GM19025 (cell line): ENCODE measurements around the gene HELZ2.
"Not testable (repeated sequence)": the region's sequence is repeated elsewhere in the genome, so short reads cannot be mapped to it uniquely, and the experiment has no call there.

Experiments used
- ATAC-seq: cut with Tn5 transposase; IDR thresholded peaks from one replicate; pipeline ENCODE4 v1.9.1; 2021; ENCODE audit warnings: mild to moderate bottlenecking, low read depth, moderate library complexity; ENCODE audit not compliant: unreplicated experiment

HELZ2 gene

DNA sequence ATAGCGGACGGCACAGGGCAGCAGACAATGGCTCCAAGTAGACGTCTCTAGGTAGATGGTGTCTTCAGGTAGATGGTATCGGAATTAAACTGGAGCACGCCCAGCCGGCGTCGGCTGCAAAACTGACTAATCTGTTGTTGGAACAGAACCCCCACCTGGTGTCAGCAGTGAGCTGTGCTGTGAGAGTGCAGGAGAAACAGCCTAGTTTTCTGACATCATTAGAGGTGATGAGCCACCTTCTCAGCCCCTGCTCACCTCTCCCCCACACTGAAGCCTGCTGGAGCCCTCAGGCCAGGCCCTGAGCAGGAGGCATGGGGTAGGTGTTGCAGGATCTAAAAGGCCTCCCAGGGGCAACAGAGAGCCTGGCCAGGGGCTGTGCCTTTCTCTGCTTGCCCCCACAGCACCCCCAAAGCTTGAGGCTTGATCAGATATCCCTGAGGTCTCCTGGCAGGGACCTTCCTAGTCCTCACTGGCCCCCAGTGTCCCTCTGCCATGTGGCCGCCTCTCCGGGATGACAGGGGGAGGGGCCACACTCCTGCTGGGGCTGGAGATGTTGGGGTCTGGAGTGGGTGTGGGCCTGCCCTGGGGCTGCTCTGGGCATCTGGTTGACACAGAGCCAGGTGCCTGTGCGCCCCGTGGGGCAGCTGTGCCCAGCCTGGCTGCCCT lies 6.9 kb upstream of the HELZ2 start:
- no peak for ATAC-seq

DNA sequence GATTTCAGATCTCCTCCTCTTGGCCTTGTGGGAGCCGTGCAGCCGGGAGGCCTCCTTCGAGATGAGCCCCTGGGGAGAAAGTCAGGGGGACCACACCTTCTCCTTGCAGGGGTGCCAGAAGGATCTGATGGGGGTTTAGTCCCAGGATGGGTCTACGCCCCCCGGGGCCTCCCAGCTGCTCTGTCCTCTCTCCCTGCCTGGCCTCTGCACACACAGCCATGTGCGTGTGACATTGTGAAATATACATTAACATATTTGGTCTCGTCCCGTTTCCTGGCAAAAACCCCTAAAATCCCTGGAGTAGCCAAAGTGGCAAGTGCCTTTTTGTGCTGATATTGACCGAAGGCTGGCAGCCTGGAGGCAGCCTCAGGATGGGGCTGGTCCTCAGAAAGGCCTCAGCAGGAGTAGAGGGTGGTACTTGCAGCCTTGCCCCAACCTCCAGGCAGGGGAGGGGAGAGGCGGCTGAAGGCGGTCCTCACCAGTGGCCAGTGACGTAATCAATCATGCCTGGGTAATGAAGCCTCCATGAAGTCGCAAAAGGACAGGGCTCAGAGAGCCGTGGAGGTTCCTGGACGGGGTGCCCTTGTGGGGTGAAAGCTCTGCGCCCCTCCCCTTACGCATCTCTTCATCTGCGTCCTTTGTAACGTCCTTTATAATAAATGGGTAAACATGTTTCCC lies 5.1 kb upstream of the HELZ2 start:
- no peak for ATAC-seq

DNA sequence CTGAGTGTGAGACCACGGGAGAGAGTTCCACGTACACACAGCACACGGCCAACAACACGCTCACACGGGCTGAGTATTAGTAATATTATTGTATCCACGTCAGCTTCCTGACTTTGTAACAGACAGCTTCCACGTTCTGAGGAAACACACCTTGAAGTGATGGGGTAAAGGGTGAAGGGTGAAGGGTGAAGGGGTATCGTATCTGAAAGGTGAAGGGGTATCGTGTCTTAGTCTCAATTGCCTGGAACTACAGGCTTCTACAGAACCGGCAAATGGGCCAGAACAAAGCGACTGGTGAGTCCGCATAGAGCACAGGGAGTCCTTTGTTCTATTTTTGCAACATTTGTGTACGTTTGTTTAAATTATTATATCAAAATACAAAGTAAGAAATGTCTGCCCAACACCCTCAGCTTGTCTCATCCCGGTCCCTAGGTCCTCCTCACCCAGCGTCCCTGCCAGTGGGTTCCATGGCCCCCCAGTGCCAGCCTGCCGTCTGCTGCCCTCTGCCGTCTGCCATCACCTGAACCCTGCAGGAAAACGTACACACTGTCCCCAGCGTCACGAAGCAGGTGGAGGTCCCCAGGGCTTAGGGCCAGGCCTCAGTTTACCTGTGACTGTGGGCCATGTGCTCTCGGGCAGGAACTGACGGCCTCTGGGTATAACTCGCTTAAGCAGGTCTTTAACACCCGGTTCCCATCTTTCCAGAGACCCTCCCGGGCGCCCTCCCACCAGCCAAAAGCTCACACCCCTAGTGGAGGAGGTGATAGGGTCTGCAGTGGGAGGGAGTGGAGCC lies 4.4 kb upstream of the HELZ2 start:
- ATAC-seq, result no peak

DNA sequence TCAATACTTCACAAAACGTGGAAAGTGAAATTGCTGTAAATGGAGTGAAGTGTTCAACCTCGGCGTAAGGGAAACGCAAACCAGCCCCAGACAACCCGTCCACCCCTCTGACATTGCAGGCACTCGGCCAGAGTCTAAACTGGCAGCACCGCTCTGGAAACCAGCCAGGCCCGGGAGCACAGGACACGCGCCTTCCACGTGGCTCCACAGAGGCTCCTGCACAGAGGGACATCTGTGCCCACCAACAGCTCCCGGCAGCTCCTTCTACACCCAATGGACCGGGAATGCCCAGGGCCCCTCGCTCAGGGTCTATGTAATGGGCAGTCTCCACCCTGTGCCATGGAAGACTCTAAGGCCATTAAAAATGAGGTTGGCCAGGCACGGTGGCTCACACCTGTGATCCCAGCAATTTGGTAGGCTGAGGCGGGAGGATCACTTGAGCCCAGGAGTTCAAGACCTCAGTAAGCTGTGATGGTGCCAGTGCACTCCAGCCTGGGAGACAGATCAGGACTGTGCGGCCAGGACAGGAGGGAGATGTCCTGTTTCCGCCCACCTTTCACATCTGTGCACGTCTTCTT lies 3.4 kb upstream of the HELZ2 start:
- no peak for ATAC-seq

DNA sequence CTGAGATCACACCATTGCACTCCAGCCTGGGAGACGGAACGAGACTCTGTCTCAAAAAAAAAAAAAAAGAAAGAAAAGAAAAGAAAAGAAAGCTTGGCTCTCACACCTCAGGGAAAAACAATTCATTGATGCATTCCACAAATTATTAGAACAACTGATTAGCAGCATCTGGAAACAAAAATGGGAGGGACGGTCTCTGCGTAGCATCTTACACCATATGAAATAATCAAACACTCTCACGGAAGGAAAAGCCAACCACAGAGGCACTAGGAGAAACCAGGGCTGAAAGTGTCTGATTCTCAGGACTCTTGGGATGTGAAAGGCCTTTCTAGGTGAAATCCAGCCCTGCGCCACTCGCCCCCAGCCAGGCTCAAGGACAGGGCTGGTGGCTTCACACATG lies 2.3 kb upstream of the HELZ2 start:
- no peak for ATAC-seq

DNA sequence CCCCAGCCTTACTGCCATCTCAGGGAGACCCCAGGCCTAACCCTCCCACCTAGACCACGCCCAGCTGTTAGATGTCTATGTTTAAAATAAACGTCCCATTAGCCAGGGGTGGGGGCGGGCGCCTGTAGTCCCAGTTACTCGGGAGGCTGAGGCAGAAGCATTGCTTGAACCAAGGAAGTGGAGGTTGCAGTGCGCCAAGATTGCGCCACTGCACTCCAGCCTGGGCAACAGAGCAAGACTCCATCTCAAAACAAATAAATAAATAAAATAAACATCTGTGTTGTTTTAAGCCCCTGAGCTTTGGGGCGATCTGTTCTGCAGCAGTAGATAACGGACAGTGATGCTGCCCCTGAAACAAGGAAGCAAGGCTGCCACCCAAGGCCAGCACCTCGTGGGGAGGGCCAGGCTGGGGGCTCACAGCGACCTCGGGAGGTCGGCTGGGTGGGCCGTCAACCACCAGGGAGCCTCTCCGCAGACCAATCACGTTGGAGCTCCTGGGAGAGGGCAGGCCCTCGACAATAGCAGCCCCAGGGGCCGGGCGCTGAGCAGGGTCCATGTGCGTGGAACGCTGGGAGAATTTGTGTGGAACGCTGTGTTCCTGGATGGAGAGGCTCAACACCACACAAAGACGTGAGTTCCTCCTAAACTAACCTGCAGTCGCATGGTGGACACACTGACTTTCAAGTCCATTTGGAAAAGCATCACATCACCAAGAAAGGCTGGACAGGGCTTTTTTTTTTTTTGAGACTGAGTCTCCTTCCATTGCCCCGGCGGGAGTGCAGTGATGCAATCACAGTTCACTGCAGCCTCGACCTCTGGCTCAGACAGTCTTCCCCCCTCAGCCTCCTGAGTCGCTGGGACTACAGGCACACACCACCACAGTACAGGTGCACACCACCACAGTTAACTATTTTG lies 1.0 kb upstream of the HELZ2 start:
- ATAC-seq, result no peak

DNA sequence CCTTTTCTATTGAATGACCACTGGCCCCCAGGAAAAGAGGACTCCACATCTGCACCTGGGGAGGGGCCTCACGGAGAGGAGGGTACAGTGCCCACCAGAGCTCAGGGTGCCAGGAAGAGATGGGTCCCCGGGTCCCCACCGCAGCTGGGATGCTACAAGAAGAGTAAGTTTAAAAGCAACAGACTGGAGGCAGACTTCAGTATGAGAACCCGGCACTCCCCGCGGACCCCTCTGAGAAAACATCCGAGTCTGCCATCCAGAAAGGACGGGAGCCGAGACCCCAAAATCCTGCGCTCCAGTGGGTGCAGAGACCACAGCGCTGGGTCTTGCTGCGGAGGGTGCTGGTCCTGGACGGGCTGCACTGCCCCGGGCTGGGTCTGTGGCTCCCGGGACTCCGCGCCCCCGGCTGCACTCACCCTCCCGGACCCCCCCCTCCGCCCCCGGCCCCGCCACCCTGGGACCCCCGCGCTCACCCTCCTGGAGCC lies 350 bp downstream of the HELZ2 start:
- no peak for ATAC-seq

DNA sequence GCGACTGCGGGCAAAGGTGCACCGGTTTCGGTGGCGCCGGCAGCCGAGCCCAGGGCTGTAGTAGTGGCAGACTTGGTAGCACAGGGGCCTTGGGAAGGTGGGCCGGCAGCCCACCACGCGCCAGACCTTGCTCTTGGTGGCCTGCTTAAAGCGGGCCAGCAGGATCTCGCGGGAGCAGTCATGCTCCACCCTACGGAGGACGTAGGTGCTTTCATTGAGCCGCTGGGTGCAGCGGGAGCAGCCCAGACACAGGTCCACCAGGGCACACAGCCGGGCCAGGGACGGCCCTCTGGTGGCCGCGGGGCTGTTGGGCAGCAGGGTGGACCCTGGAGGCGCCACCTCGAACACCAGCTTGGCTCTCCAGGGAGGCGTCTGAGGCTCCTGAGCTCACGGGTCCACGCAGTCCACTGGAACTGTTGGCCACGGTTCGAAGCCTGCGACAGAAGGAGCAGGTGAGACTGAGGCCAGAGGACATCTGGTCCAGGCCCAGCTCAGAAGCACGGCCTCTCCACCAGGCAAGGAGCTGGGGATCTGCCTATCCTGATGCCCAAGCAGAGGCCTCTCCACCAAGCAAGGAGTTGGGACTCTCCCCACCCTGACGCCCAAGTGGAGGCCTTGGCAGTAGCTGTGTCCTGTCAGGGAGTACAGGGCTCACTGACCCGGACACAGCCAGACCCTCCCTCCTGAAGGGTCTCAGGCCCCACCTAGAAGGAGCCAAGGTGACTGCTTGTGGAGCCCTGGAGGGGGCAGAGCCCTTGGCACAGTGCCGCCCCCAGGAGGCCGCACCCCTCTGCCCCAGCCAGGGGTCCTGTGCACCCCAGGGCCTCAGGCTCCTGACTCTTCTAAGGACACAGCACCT lies 1.0 kb downstream of the HELZ2 start:
- ATAC-seq, result no peak

DNA sequence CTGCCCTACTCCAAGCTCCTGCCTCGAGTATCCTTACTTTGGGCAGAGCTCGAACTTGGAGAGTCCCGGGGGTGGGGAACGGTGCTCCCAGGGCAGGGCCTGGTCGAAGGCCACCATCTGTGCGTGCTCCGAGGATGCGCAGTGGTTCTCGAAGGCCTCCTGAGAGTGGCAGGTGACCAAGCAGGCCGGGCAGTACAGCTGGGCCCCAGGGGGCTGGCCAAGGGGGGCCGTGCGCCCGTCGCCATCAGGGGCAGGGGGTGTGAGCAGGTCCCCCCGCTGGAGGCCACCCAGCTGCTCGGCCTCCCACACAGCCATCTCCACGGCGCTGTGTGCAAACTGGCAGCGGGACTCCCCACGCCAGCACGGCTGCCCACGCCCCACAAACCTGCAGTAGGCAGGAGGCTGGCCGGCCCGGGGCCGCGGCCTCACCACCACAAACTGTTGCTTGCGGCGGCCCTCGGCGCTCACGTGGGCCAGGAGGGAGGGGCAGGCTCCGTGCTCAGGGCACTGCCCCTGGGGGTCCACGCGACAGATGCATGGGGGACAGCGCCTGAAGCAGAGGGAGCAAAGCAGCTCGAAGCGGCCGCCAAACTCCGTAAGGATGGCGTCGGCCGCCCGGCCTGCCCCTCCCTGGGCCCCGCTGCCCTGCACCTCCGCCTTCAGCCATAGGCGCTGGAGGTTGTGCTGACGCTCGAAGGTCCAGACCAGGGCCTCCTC lies 1.8 kb downstream of the HELZ2 start:
- no peak for ATAC-seq

DNA sequence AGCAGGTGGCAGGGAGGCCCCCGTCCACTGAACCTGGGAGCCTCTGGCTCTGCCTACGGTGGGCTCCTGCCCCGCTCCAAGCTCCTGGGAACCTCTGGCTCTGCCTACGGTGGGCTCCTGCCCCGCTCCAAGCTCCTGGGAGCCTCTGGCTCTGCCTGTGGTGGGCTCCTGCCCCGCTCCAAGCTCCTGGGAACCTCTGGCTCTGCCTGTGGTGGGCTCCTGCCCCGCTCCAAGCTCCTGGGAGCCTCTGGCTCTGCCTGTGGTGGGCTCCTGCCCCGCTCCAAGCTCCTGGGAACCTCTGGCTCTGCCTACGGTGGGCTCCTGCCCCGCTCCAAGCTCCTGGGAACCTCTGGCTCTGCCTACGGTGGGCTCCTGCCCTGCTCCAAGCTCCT lies 3.0 kb downstream of the HELZ2 start:
- ATAC-seq, result not testable (repeated sequence)

DNA sequence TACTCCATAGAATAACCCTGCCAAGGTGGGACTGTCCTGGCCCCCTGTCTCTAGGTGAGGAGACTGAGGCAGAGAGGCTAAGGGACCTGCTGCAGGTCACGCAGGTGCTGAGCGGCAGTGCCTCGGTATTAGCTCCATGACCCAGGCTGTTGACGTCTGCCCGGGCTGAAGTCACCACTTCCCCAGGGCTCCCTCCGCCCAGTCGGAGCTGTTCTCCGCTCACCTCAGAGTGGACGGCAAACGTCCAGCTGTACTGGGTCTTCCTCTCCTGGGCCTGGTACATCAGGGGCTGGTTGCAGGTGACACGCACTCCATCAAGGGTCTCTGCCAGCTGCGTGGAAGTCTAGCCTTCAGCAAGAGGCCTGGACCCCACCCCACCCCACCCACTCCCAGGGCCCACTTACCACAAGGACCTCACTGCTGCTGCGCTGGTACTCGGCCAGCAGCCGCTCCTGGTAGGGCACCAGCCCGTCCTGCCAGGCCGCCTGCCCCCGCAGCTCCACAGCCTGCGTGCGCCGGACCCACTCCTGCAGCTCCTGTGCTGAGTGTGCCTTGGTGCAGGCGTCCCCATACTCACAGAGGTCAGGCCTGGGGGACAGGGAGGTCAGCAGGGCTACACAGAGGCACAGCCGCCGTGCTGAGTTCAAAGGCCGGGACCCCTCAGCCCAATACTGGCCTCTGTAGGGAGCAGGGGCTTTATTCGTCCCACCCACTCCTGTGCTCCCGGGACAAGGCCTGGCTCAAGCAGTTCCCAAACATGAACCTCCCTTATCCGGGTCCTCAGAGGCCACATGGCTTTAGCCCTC lies 3.6 kb downstream of the HELZ2 start:
- ATAC-seq, result no peak

DNA sequence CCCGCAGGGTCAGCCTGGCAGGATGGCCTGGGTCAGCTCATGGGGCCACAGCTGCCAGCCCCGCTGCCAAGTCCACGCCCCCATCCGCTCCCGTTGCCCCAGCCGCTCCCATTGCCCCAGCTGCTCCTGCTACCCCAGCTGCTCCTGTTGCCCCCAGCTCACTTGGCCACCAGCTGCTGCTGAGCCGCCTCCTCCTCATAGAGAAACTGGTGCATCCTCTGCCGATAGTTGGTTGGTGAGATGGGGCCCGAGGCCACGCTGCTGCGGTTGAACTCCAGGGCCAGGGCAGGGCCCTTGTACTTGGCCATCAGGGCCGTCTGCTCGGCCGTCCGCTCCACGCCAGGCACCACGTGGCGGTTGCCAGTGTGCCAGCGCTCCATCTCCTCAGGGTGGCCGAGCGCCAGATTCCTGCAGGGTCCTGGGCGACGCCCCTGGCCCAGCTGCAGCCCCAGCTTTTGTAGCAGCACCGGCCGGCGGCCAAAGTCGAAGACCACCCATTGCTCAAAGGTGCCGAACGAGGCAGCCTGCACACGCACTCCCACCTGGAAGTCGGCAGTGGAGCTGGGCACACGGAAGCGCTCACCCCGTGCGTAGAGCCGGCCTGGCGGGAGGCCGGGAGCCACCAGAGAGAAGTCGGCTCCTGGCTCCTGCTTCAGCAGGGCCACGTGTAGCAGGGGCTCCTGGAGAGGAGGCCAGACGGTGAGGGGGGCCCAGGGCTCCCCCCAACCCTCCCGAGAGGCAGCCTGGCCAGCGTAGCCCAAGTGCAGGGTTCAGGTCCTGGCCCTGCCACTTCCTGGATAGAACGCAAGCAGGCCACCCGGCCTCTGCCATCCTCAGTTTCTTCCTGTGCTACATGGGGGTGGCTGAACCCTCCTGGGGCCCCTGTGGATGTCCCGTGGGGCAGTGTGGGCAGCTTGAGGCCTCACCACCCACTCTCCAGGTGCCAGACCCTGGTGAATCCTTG lies 4.8 kb downstream of the HELZ2 start:
- ATAC-seq, result no peak

DNA sequence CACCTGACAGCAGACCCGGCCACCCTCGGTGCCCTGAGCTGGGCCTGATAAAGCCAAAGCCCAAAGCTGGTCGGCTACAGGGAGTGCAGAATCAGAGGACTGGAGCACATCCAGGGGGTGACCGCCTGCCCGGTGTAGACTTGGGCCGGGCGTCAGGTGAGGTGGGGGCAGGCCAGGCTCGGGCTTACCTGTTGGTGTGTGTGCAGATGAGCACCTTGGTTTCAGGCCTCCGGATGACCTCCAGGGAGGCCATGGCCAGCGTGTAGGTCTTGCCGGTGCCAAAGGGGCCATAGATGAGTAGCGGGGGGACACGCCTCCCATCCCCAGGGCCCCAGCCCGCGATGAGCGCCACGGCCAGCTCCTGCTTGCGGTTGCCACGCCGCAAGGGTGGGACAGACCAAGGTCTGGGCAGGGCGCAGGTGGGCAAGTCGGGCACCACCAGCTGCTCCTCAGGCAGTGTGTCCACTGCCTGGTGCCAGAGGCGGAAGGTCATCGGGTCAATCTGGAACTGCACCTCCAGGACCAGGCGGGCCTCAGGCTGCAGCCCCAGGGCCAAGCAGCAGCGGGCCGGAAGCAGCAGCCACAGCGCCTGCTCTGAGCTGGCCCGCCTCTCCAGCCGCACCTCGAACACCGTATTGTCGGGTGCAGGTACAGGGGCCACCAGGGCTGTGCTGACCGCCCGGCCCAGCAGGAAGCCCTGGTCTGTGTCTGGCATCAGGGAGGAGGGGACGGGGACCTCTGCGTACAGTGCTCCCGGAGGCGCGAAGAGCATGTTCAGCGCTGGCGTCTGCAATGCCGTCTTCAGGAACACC lies 5.7 kb downstream of the HELZ2 start:
- ATAC-seq, result no peak

DNA sequence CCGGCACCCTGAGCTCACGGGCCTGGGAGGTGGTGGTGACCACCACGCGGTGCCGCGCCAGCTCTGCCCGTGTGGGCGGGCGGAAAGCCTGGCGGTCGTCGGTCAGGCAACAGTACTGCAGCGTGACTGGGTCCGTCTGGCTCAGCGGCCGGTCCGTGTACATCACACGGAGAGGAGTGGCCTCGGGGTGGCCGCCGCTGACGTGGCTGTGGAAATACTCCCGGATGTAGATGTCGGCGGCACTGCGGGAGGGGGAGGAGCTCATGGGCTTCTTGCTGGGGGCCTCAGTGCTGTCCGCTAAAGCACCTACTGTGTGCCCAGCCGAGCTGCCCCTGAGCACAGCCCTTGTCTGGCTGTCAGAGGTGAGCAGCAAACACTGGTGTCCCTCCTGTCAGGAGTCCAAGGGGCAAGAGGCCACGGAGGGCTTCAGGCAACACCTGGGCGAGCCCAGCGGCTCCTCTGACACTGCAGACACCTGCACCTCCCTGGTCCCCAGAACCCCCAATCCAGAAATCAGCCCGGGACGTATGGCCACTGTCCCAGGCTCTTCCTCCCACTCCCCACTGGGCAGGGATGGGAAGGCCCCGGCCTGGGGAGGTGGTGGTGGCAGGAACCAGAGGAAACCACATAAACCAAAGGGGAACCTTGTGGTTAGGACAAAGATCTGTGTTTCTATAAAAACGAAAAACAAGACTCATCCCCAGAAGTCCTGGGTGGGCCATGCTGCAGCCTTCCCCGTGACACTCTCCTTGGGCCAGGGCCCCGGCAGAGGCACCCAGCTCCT lies 6.5 kb downstream of the HELZ2 start:
- ATAC-seq, result peak; percentile 56

DNA sequence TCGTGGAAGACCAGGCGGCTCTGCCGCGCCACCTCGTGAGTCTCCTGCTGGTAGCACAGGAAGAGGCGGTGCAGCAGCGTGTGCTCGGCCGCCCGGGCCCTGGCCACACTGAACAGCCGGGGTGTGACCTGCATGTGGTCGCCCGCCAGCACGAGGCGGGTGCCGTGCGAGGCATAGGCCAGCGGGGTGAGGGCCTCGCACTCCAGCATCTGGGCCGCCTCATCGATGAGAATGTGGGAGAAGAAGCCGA lies 7.0 kb downstream of the HELZ2 start:
- no peak for ATAC-seq
